Measurements from ENCODE around the gene SNAI1.

Gene SNAI1

DNA sequence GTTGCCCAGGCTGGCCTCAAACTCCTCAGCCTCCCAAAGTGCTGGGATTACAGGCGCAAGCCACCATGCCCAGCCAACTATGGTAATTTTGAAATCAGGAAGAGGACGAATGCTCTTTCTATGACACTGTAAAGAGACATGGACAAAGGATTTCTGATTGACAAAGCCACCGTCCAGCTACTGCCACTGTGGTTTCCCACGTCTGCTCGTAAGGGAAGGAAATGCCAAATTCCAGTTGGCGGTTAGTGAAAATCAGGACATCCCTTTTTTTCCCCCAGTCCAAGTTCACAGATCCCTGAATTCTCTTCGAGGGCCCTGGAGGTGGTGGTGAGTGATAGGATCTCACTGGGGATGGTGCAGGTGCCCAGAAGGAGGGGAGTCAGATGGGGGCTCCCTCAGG, 31.2 kb downstream of the SNAI1 start:
- no peak for DNase-seq (ENCODE audit: low spot score)

DNA sequence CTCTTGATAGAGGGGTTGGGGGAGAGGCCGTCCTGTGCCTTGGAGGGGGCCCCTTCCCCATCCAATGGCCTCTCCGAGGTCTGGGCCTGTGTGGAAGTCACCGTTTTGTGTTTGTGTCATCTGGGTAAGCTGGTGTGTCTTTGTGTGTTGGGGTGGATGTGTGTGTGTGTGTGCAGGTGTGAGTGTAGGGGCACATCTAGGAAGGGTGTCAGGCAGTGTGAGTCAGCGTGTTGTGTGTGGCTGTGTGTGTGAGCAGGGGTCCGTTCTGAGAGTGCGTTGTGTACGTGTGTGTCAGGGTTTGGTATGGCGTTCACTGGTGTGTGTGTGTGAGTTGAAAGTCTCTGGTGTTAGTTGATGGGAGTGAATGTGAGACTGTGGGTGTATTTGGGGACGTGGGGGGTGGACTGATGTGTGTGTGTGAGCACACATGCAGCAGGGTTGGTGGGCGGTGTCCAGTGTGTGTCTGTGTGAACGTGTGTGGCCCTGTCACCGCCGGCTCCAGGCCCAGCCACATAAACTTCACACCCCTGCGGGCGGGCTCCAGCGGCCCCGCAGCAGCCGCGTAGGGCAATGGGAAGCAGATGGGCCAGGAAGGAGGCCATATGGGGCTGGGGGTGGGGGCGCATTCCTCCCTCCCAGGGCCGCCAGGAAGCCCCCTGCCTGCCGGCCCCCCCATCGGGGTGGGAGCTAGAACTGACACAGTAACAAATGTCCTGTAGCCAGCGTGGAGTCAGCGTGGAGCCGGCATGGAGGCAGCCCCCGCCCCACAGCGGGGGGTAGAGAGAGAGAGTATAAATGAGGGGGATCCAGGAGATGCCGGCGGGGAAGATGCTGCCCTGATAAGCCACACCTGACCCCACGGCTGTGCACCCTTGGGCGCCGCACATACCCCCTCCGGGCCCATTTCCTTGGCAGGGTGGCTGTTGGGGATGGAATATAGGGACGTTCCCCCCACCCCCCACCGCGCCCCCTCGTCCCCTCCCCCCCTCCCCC, 32.1 kb downstream of the SNAI1 start:
- DNase-seq (ENCODE audit: low spot score), result no peak

DNA sequence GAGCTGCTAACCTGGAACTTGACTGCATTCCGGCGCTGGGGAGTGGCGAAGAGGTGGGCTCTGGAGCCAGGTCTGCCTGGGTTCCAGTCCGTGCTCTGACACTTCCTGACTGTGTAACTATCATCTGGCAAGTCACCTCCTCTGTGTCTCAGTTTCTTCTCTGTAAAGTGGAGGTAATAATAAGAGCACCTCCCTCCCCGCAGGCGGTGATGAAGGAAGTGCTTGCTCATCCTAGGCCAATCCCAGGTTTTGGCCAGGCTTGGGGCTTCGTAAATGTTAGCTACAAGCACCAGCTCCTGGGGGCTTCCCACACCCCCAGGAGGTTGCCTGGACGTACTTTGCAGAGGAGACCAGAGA, 32.8 kb downstream of the SNAI1 start:
- DNase-seq (ENCODE audit: low spot score), result no peak

DNA sequence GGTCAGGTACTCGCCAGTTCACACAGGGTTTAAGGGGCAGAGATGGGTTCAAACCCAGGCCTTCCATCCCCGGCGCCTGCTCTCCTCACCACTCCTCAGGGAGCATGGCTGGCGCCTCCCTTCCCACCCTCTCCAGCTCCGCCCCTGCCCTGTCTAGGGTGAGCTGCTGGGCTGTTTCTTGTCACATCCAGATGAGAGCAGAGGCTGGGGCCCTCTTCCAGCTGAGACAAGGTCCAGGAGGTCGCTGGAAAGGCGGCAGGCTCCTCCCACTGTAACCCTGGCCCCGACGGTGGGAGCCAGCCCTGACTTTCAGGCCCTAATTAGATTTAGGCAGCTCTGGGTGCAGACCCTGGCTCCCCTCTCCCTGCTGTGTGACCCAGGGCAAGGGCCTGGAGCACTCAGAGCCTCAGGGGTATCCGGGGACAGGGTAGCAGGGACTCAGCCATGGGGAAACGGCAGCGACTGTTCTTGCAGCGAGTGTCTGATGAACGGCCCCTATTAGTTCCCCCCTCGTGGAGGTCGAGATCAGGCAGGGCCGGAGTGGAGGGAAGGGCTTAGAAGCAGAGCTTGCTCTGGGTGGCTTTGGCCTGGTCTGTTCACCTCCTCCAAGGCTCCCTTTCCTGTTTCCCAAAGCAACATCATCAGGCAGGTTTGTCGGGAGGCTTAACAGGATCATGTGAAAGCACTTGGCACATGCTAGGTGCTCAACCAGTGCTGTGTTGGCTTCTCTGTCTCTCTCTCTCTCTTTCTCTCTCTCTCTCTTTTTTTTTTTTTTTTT, 33.4 kb downstream of the SNAI1 start:
- DNase-seq (ENCODE audit: low spot score), result no peak

DNA sequence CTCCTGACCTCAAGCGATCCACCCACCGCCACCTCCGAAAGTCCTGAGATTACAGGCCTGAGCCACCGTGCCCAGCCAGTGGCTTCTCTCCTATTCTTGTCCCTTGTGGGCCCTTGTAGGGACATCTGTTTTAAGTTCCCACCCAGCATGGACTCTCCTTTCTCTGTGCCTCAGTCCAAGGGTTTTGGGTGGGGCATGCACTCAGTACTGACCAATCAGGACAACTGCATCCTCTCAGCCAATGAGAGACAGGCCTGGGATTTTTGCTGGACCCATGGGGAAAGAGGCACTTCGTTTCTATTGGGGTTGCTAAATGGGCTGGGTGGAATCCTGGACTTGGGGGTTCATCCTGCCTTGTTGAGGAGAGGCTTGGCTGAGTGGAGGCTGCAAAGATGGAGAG, 34.4 kb downstream of the SNAI1 start:
- no peak for DNase-seq (ENCODE audit: low spot score)

DNA sequence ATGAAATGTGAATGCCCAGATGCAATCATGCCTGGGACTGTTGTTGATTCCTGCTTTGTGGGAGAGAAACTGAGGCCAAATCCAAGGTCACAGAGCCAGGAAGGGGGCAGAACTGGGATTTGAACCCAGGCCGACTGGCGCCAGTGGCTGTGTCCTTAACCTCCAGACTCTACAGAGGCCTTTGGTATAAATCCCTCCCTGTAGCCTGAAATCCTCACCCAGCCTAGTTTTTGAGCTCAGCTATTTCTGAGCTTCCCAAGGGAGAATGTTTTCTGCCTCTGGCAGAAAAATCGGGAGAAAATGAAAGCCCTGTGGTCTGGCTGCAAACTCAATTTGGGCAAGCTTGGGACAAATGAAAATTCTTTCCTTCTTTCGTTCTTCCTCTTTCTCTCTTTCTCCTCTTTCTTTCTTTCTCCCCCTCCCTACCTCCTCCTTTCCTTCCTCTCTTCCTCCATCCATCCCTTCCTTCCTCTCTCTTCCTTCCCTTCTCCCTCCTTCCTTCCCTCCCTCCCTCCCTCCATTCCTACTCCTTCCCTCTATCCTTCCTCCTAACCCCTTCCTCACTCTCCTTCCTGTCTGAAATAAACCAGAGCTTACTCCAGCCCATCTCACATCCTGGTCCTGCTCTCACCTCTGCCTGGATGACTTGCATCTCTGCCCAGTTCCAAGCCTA, 34.9 kb downstream of the SNAI1 start:
- DNase-seq (ENCODE audit: low spot score), result no peak

DNA sequence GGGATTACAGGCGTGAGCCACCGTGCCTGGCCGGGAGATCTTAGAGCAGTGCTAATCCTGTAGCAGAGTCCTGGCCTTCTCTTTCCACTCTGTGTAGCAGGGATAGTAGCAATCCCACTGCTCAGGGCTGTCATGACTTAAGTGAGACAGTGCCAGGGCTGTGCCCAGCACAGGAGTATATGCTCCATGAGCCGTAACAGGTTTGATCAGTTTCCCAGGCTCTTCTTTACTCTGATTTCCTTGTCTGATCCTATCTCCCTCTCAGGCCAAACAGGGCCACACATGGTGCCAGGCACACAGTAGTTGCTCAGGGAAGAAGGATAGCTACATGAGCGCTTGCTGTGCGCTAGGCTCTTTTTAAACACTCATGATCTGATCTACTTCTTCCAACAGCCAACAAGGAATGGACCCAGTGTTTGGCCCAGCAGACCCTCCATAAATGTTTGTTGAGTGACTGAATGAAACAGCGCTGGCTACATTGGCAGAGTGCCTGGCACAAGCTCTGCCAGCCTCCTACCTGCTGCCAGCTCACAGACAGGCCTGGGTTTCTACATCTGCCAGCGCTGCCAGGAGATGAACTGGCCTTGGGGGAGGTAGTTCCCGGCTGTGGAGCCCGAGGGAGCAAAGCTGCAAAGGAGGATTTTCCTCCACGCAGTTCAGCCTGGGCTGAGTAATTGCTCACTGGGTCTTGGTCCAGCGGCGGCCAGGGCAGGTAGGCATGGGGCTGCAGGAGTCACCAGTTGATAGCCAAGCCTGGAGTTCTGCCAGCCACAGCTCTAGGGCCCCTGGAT, 36.9 kb downstream of the SNAI1 start:
- no peak for DNase-seq (ENCODE audit: low spot score)

DNA sequence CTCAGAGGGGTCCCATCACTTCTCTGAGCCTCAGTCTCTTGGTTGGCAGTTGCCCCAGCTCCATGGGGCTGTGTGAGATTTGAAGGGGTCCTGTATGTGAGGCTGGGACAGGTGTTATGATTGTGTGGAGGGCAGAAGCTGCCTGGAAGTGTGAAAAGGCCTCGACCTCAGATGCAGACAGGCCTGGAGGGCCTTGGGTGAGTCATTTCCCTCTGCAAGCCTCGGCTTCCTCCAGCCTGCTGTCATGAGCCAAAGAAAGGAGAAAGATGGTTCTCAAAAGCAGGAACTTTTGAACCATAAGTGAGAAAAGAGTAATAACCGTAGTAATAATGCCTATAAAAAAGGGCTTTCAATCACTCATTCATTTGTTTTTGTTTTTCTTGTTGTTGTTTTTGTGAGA, 37.5 kb downstream of the SNAI1 start:
- DNase-seq (ENCODE audit: low spot score), result peak; percentile 47

DNA sequence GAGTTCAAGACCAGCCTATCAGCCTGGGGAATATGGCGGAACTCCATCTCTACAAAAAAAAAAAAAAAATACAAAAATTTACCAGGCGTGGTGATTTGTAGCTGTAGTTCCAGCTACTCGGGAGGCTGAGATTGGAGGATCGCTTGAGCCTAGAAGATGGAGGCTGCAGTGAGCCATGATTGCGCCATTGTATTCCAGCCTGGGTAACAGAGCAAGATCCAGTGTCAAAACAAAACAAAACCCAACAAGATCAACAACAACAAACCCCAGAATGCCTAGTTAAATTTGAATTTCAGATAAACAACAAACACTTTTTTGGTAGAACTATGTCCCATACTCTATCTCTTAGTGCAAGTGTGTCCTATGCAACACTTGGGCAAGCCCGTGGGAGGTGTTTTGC, 39.9 kb downstream of the SNAI1 start:
- DNase-seq (ENCODE audit: low spot score), result no peak

DNA sequence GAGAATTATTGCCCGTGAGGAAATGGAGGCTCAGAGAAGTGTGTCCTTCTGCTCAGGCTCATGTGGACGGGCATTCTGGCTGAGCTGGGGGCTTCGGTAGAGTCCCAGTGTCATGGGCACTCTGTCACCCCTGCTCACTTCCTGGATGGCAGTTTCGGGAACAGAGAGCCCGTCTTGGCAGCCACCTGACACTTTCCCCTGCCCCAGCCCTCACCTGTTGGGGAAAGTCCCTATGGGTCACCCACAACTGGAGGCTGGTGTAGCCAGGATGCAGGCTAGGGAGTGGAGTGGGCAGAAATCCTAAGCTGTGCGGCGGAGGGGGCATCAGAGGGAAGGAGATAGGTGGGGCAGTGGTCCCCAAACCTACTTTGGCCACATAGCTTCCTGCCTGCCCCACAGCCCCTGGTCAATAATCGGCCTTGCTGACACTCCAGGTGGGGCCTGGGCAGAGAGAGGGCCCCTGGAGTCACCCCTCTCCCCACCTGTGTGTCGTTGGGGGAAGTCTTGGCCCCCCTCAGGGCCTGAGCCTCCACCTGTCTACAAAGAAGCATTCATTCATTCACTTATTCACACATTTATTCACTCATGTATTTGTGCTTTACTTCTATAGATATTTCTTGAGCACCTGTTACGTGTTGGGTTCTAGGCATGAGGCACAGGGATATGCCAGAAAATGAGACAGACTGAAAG, 40.5 kb downstream of the SNAI1 start:
- no peak for DNase-seq (ENCODE audit: low spot score)

DNA sequence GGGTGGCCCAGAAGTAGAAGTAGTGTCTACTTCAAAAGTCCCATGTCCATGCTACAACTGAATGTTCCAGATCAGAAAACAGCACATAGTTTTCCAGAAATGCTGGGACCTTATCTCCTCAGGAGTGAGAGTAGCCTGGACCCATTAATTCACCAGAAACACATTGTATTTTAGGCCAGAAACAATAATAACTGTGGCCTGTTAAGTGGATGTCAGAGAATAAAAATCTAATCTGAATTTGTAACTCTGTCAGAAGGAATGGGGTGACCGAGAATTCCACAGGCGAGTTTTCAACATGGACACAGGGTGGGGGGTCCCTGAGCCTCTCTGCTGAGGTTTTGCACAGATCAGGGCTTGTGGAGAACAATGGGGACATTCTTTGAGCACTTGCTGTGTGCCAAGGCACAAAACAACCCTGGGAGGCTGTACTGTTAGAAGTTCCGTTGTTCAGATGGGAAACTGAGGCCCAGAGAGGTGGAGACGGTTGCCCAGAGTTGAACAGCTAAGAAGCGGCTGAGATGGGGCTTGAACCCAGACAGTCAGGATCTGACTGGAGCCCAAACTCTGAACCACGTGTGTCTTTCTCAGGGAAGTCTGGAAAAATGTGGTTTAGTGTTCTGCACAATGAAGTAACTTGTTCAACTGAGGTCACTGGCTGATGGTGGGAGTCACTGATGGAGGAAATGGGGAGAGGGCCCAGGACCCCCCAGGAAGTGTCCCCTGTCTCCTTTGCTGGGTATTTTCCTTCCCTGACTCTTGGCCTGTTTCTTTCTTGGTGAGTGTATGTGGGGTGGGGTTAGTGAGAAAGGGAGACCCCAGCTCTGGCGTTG, 44.2 kb downstream of the SNAI1 start:
- DNase-seq (ENCODE audit: low spot score), result no peak

DNA sequence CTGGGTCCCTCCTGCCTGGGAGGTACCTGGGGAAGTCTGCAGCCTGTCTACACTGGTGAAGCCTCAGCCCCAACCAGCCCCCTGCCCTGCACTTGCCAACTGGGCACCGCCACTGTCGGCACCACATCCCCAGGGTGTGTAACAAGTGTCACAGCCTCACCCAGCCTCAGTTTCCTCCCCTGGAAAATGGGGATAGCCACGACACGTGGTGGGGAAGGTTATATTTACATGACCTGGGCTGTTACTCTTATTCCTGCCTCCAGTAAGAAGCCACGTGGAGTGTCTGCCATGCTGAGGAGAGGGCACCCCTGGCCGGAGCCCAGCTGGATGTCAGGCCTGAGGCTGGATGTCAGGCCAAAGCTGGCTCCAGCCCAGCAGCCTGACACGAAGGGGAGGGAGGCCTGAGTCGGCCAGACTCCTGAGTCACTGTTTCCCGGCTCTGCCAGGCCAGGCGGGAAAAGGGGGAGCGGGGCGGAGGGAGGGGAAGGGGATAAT, 44.9 kb downstream of the SNAI1 start:
- DNase-seq (ENCODE audit: low spot score), result peak; percentile 76

DNA sequence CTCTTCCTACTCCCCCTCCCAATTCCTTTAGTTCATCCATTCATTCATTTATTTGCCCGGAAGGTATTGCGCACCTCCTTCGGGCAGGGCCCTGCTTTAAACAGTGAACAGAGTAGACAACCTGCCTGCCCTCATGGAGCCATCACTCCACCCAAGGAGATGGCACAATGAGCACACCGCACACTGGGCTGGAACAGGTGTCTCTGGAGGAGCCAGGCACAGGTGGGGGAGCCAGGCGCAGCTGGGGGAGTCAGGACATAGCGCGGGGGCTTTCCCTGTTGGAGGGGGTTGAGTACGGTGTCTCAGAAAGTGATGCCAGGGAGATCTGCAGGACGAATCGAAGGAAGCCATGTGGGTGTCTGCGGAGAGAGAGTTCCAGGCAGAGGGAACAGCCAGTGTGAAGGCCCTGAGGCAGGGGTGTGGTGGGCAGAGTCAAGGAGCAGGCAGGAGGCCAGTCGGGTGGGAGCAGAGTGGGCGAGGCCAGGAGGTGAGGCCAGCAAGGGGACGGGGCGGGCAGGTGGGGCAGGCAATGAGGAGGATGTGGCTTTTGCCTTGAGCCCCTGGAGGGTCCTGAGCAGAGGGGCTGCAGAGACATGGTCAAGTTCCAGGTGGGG, 46.4 kb downstream of the SNAI1 start:
- DNase-seq (ENCODE audit: low spot score), result no peak

DNA sequence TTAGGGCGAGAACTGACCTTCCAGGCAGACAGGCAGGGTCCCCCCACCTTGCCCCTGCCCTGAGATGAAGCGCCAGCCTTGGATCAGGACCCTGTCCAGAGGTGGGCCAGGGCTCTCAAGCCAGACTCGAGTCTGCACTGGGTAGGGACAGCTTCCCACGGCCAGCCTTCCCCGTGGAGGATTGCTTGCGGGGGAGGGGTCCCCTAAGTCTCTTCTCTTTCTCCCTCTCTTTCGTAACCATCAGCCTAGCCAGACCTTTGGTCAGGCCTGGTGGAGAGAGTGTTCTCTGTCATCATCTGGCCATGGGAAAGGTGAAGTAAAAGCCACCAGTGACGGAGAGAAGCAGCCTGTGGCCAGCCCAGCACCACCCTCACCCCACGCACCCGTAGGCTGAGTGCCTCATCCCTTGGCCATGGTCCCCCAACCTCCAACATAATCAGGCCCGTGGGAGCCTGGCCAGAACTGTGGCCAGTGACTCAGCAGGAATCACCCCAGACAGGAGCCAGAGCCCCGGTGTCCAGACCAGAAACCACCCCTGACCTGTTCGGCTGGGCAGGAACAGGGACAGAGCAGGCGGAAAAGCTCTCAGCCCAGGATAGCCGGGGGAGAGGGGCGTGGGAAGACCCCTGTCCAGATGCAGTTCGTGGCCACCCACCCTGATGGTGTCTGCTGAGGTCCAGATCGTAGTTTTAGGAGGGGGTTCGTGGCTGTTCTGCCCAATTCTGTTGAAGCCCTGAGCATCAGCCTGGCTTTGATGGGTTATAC, 47.1 kb downstream of the SNAI1 start:
- peak; percentile 77 for DNase-seq (ENCODE audit: low spot score)

DNA sequence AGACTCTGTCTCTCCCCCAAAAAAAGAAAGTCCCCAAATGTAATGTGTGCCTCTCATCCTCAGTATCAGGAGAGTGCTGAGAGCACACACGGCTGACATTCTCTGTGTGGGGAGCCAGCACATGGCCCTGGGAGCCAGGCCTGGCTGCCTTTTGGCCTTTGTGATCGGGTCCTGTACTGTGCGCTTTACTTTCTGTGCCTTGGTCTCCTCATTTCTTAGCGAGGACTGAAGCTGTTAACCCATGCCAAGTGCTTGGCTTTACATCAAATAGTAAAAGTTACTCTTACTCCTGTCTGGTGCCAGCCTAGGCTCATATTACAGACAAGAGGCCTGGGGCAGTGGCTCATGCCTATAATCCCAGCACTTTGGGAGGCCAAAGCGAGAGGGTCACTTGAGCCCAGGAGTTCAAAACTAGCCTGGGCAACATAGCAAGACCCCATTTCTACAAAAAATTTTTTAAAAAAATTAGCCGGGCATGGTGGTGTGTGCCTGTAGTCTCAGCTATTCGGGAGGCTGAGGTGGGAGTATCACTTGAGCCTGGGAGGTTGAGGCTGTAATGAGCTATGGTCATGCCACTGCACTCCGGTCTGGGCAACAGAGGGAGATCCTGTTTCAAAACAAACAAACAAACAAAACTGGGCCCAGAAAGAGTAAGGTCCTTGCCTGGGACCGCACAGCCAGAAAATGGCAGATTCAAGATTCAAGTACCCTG, 50.3 kb downstream of the SNAI1 start:
- DNase-seq (ENCODE audit: low spot score), result no peak

DNA sequence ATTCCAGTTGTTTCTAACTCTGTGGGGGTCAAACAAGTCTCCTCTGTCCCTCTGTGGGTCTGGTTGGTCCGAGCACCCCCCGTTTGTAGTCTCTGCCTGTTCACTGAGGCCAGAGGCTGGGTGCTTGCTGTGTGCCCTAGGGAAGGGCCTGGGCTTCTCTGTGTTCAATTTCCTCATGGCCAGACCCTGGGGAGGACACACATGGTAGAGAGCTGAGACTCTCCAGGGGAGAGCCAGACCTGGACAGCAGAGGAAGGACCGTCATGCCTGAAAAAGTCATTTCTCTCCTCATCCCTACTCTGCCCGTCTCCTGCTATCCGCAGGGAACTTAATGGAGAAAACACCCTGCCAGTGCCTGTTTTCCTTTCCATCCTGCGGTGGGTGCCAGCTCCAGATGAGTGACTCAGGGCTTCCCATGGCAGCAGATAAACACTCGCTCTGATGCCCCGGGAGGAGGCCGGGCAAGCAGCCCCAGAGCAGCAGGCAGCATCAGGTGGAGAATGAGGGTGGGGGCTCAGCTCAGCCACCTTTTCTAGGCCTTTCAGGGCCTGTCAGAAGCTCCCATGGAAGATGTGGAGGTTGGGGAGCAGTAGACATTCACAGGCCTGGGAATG, 51.9 kb downstream of the SNAI1 start:
- no peak for DNase-seq (ENCODE audit: low spot score)

DNA sequence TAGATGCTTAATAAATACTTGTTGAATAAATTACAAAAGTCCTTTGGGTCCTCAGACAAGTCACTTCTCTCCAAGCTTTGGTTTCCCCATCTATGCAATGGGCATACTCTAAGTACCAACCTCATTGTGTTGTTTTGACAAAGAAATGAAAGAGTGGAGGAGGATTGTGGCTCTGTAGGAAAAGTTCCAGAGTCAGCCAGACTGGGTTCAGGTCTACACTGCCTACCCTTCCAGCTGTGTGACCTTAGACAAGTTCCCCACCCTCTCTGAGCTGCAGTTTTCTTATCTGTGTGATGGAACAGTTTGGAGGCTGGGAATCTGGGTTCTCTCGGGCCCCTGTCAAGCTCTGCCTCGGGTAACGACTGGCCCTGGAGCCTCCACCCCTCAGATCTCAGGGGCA, 53.9 kb downstream of the SNAI1 start:
- DNase-seq (ENCODE audit: low spot score), result no peak

DNA sequence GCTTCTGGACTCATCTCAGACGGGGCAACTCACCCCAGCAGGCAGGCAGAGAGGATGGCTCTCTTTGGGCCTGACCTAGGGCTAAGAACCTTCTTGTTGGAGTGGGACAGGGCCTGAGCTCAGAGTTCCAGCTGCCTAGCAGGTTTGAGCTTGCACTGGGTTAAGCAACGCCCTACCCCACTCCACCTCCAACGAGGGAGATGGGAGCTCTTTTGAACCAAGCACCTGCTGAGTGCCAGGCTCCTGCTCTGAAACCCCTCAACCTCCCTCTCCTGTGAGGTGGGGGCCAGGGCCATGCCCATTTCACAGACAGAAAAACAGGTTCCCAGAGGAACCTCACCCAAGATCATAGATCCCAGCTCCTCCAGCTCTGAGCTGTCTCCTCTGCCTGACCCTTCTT, 54.3 kb downstream of the SNAI1 start:
- no peak for DNase-seq (ENCODE audit: low spot score)

Data from RKO (cell line).